Effector CD8-positive, alpha-beta T cell (primary cell): ENCODE results near the gene ADGRG1.
"Not testable (repeated sequence)": the region's sequence is repeated elsewhere in the genome, so short reads cannot be mapped to it uniquely, and the experiment has no call there.

ENCODE experiments used
- DNase-seq: peaks from one replicate; lab custom pipeline; 2025; lab: John Stamatoyannopoulos, UW

Gene ADGRG1

DNA sequence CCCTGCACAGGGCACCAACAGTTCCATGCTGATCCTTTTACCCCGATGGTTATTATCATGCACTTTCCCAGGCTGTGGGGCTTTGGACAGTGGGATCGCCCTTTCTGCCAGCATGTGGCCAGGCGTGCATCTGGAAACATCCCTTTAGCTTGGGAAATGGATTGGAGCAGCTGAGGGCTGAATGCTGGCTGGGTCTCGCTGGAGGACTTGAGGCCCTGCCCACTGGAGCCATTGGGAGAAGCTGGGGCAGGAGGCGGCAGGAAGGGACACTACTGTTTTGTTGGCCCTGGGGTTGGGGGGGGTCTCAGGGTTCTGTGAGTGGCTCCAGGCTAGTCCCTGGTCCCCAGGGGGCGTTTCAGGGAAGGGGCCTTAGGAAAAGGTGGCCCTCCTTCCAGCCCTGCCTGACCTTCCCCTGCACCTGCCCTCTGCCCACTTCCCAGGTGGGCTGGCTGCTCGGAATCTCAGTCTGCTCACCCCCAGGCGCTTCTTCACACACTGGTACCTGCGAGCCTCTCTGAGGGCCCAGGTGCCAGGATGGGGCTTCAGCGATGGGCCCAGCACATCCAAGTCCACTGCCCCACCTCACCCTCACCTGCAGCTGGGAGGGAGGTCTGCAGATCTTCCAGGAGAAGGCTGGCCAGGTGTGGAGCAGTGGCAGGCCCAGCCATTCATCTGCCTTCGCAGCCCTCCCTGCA lies 38.1 kb downstream of the ADGRG1 start:
- no peak for DNase-seq

DNA sequence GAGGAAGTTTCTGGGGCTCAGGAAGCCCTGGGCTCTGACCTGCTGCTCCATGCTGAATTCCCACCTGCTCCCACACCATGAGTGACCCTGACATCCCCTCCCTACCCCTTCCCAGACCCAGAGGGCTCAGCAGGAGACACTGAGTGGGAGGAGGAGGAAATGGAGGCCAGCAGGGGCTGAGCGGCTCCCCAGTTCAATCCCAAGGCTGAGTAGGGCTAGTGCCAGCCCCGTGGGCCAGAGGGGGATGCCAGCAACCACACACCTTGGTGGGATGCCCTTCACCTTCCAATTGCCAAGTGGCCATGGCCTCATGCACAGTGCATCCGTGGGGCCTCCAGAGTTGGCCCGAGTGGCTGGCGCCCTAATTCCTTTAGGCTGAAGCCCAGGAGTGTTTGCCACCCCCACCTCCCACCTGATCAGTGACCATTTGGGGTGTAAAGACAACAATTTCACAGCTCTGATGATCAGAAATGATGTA lies 38.7 kb downstream of the ADGRG1 start:
- DNase-seq: no peak

DNA sequence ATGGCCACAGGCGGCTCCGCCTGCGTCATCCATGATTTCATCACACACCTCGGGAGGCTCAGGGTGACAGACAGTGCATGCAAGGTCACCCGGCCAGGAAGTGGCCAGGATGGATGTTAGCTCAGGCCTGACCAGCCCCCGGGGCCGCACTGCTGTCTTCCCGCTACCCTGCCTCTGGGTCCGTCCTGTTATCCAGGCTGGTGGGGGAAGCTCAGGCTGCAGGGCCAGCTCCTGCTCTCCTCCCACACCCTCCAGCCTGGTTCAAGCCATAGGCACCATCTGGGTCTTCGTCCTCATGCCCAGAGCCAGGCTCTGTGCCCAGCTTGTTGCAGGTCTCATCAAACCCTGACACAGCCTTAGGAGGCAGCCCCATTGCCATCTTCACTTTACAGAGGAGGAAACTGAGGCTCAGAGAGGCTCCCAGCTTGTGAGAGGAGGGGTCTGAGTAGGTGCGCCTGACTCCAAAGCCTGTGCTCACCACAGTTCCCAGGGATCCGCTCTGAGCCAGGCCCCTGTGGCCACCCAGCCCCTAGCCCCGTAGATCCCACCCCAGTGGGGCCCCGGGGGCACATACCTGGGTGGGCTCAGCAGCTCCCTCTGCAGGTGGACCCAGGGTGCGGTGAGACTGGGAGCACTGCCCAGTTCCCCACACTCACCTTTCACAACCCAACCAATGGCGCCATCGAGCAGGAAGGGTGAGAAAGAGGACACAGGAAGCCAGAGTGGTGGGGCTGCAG lies 39.3 kb downstream of the ADGRG1 start:
- no peak for DNase-seq

DNA sequence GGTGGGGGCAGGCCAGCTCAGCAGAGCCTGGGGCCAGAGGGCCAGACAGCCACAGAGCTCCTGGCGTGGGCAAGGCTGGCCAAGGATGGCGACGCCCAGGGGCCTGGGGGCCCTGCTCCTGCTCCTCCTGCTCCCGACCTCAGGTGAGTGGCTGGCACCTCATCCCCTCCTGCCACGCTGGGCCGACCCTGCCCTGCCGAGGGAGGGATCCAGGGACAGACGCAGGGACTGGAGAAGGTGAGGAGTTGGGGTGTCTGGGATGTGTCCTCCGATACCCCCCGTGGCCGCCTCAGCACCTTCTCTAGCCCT lies 39.8 kb downstream of the ADGRG1 start, which contains the start of gene ADGRG3:
Gene ADGRG3 (plus strand): TSS at position 44 of the 309 bp plus-strand sequence. CDS start 42 bp downstream, at position 86.
- DNase-seq: no peak

DNA sequence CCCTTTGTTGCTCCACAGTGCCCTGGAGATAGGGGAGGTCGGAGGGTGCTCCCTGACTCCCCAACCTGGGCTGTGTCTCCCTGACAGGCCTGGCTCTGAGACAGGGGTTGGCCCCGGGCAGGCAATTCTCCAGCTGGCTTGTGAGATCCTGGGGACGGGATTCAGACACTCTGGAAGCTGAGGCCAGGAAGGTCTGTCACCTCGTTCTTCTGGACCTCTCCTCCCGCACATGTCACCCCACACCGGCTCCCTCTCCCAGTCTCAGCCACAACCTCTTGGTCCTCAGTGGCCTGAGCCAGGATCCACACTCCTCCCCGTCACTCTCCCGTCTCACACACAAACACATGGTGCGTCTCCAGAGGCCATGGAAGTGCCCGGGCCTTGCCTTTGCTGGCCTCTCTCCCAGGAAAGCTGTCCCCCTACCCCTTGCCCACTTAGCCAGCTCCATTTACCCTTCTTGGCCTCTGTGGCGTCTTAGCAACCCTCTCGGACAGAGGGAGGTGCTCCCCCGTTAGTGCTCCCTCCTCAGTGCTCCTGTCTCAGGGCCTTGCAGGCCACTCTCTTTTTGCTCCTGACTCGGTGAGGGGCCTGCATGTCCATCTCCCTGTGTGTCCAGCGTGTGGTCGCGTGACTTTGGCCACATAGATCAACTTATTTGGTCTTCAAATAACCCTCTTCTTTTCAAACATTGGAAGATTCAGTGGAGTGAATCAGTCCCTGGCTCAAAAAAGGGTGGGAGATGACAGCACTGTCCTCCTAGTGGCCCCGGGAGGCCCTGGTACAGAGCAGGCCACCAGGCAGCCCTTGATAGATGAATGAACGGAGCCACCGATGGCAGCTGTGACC lies 40.4 kb downstream of the ADGRG1 start:
- DNase-seq: no peak

DNA sequence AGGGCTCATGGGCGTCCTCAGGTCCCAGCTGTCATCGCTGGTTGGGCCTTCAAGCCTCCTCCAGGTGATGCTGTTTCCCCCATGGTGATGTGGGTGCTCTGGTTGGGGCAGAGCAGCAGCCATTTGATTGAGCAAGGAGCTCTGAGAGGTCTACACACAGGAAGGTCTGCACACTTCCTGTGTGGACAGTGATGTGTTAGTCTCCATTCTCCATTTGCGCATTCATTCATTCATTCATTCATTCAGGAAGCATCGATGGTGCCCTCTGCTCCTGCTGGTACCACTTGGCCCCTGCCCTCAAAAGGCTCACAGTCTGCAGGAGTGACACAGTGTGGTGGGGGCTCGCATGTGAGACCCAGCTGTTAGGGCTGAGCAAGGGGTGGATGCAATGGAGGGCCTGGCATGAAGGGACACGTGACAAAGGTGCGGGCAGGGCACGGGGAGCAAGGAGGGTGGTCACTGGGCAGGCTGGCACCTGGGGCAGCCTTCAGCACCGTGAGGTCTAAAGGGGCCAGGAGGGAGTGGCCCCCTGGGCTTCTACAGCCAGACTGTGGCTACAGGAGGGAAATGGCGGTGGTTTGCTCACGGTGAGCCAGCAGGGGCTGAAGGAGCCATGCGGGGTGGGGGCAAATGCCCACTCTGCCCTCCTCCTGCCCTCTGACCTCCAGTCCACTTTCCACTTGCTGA lies 41.2 kb downstream of the ADGRG1 start:
- no peak for DNase-seq

DNA sequence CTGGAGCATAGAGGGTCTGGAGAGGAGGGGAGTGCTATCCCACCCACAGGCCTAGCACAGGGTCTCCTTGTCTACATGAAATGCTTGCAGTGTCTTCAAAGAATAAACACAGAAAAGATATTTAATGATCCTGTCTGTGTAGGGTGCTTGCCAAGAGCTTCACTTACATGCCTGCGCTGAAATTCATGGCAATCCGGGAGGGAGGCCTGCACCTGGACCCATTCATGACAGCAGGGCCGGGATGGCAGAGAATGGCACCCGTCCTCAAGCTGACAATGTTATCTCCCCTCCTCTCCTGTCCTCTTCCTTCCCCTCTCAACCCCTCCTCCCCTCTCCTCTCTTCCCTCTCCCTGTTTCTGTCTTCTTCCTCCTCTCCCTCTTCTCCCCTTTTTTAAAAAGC lies 41.8 kb downstream of the ADGRG1 start:
- DNase-seq: no peak

DNA sequence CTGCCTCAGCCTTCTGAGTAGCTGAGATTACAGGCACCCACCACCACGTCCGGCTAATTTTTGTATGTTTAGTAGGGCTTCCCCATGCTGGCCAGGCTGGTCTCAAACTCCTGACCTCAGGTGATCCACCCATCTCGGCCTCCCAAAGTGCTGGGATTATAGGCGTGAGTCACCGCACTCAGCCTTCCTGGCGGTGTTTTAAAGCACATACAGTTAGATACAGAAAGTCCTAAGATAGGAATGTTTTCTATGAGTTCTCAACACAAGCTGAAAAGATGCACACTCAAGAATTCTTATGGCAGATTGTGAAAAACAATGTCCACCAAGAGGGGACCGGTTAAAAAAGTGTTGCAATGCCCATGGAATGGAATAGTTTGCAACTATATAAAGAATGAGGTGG lies 43.0 kb downstream of the ADGRG1 start:
- not testable (repeated sequence) for DNase-seq

DNA sequence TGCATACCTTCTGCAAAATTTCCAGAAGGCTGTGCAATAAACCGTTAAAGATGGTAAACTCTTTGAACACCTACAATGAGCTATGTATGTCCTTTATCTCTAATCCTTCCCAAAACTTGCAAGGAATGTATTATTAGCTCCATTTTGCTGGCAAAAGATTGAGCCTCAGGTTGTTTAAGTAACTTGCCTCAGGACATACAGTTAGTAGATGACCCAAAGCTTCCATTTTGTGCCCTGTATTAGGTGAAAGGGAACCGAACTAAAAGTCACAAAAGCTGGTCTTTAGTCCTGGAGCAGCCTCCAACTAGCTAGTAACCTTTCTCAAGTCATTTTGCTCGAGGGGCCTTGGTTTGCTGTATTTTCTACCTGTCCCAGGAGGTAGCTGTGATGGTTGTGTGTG lies 44.0 kb downstream of the ADGRG1 start:
- DNase-seq: no peak

DNA sequence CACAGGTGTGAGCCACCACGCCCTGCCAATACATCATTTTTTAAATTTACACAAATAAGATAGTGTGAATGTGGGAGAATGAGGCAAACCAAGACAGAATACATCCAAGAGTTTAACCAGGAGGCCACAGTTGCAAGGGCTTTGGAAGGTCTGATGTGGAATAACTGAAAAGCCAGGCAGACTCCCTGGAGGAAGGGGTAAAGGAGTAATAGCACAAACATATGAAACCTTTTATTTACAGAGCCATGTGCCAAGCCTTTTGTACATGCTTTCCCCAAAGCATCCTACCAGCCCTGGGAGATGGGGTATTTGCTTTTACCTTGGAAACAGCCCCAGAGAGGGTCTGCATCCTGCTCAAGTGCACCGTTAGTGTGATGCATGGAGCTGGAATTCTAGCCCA lies 44.4 kb downstream of the ADGRG1 start:
- DNase-seq: no peak

DNA sequence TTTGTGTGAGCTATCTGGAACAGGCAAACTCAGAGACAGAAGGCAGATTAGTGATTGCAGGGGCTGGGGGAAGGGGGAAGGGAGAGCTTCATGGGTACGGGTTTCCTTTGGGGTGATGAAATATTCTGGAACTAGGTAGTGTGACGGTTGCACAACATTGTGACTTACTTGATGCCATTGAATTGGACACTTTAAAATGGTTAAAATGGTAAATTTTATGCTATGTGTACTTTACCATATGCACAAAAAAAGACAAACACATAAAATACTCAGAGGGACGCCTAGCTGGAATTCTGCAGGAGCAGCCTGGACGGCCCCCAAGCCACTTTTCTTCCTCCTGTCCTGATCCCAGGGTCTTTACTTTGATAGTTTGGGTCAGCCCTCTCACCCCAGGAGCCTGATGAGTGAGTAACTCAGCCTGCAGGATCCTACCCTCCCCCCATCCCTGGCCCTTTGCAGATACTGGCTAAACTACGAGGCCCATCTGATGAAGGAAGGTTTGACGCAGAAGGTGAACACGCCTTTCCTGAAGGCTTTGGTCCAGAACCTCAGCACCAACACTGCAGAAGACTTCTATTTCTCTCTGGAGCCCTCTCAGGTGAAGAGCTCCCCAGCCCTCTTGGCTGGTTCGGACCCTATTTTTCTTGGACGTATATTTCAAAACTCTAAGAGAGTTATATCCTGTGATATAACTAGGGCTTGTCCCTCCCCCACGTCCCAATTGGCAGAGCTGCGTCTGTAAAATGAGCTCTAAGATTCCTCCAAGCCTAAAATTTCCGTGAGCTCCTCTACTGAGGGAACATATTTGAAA lies 47.5 kb downstream of the ADGRG1 start:
- no peak for DNase-seq

DNA sequence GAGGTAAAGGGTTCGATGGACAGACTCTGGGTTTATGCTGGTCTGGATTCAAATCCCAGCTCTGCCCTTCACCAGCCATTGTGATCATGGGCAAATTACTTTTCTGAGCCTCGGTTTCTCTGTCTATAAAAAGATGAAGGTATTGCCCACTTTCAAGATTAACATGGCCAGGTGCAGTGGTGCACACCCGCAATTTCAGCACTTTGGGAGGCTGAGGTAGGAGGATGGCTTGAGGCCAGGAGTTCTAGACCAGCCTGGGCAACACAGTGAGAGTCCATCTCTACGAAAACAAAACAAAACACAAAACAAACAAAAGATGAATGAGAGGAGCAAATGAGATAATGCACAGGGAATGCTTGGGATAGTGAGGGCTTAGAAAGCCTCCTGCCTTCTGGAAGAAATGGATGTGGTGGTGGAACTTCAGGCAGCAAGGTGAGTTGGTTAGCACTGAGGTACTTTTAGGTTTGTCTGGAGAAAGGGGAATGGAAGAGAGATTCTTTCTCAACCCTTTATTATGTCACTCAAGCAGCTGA lies 48.2 kb downstream of the ADGRG1 start:
- DNase-seq: no peak

DNA sequence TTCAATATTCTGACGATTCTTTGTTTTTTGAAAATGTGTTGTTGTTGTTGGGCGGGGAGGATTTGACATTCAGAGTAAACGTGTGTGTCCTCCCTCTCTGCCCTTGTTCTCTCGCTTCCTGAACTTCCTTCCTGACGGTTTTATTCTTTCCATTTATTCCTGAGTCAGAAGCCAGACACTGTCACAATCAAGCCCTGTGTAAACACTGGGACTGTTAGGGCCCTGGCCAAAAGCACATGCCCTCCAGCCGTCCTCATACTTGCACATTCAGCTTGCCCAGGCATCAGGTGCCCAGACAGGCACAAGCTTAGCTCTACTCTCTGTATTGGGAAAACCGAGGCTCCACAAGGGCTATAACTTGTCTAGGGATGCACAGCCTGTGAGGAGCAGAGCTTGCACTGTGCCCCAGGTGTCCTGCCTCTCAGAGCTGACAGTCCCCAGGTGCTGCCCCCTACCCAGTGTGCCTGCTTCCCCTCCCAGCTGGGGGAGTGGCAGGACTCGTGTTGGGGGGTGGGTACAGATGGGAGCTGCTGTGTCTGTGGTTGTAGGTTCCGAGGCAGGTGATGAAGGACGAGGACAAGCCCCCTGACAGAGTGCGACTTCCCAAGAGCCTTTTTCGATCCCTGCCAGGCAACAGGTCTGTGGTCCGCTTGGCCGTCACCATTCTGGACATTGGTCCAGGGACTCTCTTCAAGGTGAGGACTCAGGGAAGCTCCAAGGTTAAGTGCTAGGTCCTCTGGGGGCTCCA lies 49.4 kb downstream of the ADGRG1 start:
- no peak for DNase-seq

DNA sequence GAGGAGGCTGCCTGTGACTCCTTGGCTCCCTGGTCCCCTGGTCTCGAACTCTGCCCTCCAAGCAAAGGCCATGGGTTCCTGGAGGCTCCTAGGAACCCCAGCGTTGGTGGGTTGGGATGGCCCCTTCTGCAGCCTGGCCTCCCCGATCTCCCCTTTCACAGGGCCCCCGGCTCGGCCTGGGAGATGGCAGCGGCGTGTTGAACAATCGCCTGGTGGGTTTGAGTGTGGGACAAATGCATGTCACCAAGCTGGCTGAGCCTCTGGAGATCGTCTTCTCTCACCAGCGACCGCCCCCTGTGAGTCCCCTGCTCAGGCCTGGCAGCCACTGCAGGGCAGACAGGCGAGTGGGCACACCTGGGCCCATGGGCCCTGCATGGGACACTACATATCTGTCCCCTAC lies 50.6 kb downstream of the ADGRG1 start:
- DNase-seq: no peak

DNA sequence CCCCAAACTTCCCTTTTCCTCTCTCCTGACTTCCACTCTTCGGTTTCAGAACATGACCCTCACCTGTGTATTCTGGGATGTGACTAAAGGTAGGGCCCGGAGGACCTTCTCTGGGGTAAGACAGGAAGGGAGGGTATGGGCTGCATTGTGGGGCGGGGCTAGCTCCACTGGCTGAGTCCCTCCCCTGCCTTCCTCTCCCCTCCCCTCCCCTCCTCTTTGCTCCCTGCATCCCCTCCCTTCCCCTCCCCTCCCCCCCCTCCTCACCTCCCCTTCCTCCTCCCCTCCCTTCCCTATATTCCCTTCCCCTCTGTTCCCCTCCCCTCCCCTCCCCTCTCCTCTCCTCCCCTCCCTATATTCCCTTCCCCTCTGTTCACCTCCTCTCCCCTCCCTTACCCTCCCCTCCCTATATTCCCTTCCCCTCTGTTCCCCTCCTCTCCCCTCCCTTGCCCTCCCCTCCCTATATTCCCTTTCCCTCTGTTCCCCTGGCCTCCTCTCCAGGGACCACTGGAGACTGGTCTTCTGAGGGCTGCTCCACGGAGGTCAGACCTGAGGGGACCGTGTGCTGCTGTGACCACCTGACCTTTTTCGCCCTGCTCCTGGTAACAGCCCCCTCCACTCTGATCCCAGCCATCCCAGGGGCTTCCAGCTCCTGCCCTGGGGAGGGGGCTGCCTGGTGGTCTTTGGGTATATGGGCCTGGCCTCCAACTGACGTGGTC lies 51.5 kb downstream of the ADGRG1 start:
- DNase-seq: no peak

DNA sequence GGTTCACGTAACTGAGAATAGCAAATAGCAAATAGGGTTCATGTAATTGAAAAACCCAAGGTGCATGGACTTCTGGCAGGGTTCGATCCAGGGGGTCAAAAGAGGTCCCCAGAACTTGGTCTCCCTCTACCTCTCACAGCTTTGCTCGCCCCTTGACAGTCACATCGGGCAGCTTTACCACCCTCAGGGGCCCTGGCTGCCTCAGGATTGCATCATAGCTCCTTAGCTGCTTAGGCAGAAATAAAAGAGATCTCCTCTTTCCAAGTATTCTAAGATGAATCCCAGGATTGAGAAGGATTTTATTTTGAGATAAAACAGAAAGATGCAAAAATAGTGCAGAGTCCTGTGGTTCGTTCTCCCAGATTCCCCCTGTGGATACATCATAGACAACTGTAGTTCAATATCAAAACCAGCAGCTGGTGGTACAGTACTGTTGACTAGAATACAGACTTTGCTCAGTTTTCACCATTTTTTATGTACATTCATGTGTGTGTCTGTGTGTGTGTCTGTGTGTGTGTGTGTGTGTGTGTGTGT lies 52.5 kb downstream of the ADGRG1 start:
- no peak for DNase-seq

DNA sequence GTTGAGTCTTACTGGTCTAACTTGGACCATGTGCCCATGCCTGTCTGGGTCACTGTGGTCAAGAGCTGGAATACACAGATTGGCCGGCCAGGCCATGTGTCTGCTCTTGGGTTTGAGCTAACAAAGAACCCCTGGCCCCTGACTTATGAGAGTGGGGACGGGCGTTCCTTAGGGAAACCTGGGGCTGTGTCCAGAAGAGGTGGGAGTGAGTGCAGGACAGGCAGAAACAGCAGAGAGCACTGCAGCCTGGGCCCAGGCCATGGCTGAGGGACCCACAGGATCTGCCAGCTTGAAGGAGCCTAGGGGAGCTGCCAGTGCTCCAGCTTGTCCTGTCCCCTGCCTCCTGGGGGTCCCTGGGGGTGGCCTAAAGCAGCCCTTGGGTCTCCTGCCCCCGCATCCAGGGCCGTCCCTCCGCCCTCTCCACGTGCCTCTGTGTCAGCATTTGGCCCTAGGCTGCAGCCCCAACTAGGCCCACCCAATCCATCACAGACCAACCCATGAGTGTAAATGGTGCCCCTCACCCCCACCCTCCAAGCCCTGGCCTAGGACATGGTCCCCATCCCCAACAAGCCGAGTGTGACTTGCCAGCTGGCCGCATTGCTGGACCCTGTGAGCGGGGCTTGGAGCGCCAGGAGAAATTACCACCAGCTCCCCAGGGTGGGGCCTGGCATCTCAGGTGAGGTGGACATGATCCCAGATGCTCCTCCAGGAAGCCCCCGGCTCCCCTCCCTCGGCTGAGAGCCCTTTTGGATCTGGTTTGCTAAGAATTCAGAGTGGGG lies 53.7 kb downstream of the ADGRG1 start:
- no peak for DNase-seq

DNA sequence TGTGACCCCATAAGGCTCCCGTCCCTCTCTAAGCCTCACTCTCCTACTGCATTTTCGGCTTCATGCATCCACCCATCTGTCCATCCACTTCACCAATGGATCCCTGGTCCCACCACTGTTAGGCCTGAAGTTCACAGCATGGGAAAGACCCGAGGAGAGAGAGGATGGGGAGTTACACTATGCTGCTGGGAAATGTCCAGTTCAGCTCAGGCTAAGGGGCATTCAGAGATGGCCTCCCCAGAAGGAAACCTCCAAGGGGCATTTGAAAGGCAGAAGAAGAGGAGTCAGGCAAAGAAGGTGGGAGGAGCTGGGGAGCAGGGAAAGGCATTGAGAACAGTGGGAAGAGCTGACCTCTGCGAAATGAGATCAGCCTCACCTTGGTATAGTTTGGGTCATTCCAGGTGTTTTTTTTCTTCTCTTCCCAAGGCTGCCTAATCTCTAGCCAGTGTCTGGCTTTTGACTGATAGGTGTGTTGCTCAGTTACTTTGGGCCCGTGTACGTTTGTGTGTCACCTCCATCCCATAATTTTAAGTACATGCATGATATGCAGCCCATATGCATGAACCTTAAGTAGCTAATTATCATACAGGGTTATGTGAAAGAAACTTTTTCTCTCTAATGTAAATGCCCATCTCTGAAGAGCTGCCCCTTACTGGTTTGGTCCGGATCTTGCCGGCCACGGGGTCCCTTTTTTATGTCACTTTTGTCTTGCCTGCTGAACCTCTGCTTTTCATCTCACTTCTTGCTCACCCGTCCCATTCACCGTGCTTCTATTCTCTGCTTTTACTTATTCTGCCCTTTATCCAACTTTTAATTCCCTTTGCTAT lies 54.6 kb downstream of the ADGRG1 start:
- DNase-seq: no peak
